GM13977 (cell line): ENCODE measurements around the gene CERS3.

Experiments used
- DNase-seq: peaks from one replicate; pipeline ENCODE4 v3.0.0; 2012; ENCODE audit warnings: low spot score
- in situ Hi-C: fragments of 300-500 bp; cut with MboI; formaldehyde crosslinking; loops from one replicate; pipeline ENCODE4 v1.12.0; 2022; ENCODE audit warnings: low sequenced_read_pairs, low pct_unique_long_range_greater_than_20kb, mixed read lengths, inconsistent platforms; ENCODE audit not compliant: unreplicated experiment
- TF ChIP-seq, protein P1 (sequence below): IDR thresholded peaks from 2 replicates; pipeline ENCODE4 v1.5.1; 2012; ENCODE audit warnings: mild to moderate bottlenecking, control low read depth; ENCODE audit not compliant: insufficient read depth; ENCODE audit errors: extremely low read depth, missing control alignments

Gene CERS3

DNA sequence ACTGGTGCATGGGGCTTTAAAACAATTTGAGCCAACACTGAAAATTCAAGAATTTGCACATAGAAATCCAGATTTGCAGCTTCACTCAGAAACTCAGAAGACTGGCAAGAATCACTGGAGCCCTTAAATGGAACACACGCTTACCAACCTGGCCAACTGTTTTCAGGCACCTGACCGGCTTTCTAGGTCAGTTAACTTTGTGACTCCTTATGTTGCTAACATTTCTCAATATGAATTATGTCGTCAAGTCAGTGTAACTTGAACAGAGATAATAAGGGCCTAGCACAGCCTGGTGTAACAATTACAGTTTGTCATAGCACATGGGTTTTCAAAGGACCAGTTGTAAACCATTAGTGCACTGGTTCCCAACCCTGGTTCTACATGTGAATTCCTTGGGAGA is 6.8 kb downstream of the CERS3 start:
- DNase-seq = no peak
- TF ChIP-seq, protein P1, sequence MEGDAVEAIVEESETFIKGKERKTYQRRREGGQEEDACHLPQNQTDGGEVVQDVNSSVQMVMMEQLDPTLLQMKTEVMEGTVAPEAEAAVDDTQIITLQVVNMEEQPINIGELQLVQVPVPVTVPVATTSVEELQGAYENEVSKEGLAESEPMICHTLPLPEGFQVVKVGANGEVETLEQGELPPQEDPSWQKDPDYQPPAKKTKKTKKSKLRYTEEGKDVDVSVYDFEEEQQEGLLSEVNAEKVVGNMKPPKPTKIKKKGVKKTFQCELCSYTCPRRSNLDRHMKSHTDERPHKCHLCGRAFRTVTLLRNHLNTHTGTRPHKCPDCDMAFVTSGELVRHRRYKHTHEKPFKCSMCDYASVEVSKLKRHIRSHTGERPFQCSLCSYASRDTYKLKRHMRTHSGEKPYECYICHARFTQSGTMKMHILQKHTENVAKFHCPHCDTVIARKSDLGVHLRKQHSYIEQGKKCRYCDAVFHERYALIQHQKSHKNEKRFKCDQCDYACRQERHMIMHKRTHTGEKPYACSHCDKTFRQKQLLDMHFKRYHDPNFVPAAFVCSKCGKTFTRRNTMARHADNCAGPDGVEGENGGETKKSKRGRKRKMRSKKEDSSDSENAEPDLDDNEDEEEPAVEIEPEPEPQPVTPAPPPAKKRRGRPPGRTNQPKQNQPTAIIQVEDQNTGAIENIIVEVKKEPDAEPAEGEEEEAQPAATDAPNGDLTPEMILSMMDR = no peak
- in situ Hi-C loops = no loop called here

DNA sequence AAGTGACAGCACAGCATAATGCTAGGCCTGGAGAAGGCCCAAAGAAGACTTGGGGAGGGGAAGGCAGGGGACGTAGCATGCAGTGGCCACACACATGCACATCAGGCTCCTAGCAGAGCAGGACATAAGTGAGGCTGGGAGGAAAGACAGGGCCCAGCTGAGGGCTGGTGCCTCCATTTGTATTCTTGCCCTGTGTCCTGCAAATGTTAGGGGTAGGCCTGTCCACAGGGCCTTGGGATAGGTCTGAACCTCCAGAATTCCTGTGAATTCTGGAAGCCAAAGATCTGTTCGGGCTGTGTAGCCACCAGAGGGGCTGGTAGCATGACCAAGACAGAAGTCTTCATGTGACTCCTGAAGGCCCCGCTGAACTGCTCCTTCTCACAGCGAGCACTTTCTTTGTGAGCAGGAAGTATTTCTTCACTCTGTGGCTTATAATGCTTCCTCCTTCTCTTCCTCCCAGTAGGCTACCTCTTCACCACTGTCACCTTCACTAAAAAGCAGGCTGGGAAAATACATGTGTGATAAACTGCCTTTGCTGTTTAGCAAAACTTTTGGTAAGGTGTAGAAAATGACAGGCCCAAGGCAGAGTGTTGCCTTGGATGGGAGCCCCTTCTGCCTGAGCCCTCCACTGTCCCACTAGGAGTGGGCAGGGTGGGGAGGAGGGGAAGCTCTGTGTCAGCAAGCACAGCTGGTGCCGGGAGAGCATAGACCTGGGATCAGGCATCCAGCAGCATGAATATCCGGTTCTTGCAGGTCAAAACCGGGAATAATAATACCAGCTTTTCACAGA is 8.4 kb downstream of the CERS3 start:
- in situ Hi-C loops = no loop called here
- TF ChIP-seq, protein P1 = no peak
- DNase-seq = no peak

DNA sequence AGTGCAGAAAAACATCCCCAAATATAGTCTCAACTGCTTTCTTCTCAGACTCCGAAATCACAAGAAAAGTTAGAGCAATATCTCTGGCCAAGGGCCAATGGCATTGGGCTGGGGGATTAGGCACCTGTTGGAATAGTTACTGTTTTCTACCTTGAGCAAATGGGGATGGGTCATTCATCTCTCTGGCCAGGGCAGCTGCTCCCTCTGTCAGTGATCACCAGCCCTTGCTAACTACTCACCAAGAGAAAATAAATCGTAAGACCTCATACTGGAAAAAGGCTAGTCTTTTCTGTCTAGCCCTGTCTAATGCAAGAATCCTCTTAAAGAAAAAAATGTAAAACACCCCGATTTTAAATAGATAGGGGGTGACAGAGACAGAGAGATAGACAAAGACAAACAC is 10.9 kb downstream of the CERS3 start:
- TF ChIP-seq, protein P1 = no peak

DNA sequence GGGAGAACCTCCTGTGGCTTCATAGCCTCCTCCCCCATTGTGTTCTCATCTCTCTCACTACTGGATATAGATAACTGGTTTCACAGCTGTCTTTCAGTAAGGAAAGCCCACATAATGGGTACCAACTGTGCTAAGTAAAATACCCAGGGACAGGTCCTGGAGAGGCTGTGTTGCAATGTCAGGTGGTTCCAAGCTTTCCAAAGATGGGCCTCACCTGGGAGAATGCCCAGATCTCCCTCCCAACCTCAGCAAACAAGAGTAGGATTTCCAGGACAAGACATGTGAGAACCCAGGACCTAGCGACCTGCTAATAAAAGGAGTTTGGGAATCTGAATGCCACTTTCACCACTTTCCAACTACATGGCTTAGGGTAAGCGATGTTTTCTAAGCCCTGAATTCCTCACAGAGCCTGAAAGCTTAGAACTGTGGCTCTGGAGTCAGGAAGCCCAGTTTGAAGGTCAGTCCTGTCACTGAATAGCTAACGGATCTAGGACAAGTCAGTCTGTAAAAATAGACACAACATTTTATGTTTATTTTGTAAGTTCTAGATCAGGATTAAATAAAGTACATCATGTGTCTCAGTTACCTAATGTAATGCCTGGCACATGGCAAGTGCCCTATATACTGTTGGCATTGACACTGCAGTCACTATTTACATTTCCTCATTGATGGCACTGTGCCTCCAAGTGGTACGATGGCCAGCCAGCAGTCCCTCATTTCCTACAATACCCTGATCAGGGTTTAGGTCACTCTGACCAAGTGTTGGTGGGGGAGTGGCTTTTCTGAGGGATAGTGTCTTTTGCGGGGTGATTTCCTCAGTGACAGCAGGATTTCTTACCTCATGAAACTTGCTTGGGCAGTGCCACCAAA is 11.9 kb downstream of the CERS3 start:
- TF ChIP-seq, protein P1 = no peak
- in situ Hi-C loops = no loop called here
- no peak for DNase-seq

More for the DNA sequence above, 10.9 kb downstream of the CERS3 start:
- no peak for DNase-seq
- in situ Hi-C loops = no loop called here

DNA sequence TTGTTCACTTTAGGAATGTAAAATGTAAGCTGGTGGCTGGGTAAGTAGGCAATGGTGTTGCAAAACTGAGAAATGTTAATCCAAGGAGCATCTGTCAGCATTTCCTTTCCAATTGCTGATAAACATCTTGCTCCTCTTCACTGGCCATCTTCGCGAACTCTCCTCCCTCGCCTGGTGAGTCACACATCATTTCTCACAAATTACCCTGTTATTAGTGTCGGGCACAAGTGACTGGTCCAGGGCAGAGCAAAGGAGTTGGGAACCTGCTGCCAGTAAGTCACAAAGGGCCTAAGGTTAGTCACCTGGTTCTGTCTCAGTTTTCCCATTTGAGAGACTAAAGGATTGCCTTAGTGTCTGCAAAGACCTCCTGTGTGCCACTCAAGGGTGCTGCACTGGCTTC is 13.0 kb downstream of the CERS3 start:
- DNase-seq = no peak
- in situ Hi-C loops = no loop called here
- TF ChIP-seq, protein P1 = no peak

DNA sequence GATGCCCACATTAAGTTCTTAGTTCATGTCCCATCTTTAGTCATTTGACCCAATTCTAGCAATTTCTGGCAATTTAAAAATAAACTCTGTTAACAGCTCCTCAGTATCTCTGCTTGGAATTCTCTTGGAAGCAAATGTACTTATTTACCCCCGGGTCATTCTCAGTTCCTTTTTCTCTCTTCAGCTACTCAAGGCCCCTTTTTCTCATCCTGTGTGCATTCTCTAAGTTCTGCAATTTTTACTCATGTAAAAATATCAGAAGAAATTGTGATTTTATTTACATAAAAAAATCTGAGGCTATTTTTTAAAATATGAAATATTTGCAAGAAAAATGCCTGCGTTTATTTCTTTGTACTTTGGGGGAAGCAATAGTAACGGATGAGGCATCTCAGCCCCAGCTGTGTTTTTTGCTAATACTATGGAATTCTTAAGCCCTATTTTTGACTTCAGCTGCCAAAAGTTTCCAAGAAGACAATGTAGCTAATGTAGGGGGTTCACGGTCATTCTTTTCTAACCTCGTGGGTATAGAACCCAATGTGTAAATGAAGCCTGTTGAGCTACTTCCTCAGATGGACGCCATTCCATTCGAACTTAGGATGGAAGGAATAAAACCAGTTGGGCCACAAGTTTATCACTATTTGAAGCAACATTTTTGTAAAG is 20.0 kb downstream of the CERS3 start:
- in situ Hi-C loops = no loop called here
- no peak for DNase-seq

More for the DNA sequence above, 20.0 kb downstream of the CERS3 start:
- TF ChIP-seq, protein P1 = no peak
